ENCODE measurements around the gene TMIGD3.

The TMIGD3 gene

GRCh38 chr1:111446967-111447892 is 56.2 kb downstream of the TMIGD3 start:
- DNase-seq (ENCODE audit: low read depth) = no peak

DNA sequence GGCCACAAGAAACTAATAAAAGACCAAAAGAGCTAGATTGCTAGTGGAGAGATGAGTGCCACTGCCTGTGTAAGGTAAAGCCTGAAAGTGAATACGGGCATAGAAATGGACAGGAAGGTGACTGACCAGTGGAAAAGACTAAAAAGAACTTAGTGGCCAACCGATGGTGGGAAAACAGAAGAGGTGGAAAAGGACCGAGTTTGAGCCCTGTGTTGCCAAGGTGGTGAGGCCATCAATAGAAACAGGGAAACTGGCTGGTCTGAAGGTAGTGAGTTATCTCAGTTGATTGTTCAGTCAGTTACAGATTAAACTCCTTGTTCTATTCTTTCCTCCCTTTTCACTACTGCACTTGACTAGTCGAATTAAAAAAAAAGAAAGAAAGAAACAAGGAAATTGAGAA is 56.9 kb downstream of the TMIGD3 start:
- no peak for DNase-seq (ENCODE audit: low read depth)

DNA sequence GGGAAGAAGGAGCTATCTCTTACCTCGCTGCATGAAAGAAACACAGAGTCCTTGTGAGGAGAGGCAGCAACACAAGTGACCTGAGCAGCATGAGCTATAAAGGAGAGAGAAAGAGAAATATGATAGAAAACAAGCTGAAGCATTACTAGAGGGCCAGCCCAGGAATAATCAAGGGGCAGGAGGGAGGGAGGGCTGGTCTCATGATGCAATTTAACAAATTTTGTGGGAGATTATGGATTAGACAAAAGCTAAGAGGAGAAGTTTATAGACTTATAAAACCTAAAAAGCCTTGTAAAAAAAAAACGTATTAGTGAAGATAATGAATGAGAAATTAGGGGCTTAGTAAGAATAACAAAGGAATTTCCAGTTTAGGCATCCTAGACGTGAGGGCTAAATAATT is 59.4 kb downstream of the TMIGD3 start:
- no peak for DNase-seq (ENCODE audit: low read depth)

- no peak for DNase-seq (ENCODE audit: low read depth)
Observed at GRCh38 chr1:111442457-111442856, 61.0 kb downstream of the TMIGD3 start.

GRCh38 chr1:111441573-111442192 is 61.8 kb downstream of the TMIGD3 start:
- peak; percentile 12 for DNase-seq (ENCODE audit: low read depth)

DNA sequence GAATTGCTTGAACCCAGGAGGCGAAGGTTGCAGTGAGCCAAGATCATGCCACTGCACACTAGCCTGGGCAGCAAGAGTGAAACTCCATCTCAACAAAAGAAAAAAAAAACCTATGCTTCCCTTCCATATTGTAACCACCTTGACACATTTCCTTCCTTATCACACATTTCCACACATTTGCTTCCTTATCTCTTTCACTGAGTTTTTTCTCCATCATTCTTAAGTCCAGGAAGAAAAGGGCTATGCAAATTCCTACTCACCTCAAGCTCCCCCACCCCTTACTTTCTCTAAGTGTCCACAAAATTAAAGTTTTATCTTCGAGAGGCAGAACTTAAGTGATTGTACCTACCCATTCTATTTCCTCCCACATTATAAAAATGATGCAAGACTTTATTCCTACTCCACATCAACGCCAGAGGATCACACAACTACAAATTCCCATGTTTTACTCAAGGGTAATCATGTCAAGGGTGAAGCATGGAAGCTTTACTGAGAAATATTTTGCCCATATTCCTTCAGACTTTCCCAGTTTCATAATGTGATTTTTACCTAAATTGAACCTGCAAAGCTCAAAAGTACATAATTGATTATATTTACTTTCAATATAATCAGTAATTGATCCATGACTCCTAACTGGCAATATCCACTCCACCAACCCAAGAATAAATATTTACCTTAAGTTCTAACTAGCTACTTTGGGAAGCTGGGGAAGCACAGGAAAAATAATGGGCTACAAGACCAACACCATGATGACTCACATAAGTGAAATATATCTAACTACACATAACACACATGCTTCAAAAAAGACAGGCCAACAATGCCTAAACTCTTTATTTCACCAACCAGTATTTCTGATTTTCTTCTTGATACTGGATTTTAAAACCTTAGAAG is 63.7 kb downstream of the TMIGD3 start:
- no peak for DNase-seq (ENCODE audit: low read depth)

- no peak for DNase-seq (ENCODE audit: low read depth)
Observed at GRCh38 chr1:111436726-111437125, 66.7 kb downstream of the TMIGD3 start.
